GM12878 (cell line): Measurements from ENCODE around the gene CNOT10. TPM values are rescaled to one million over a fixed set of nuclear protein-coding genes. Genes with fewer than 3 reads are reported as not detected.
"Not testable (repeated sequence)": the region's sequence is repeated elsewhere in the genome, so short reads cannot be mapped to it uniquely, and the experiment has no call there.

Source experiments
- ATAC-seq: fragments of 200-7000 bp; cut with Tn5 transposase; 3 replicates; pipeline ENCODE4 v1.9.1; 2020; ENCODE audit warnings: mild to moderate bottlenecking, moderate library complexity
- BruUV-seq: library from RNA; stranded (reverse); fragments of 400-500 nt; replicated peaks from 2 replicates; lab custom pipeline; 2021; lab: Mats Ljungman, UMichigan
- CTCF ChIA-PET: fragments of 300-600 bp; sonication (Branson Sonifier 250); formaldehyde crosslinking; extraction: SDS; loops from one replicate; lab custom pipeline; 2021; ENCODE audit warnings: inconsistent platforms; lab: Yijun Ruan, JAX
- POLR2A ChIA-PET: fragments of 350-600 bp; formaldehyde crosslinking; extraction: SDS; loops from one replicate; lab custom pipeline; 2021; ENCODE audit warnings: inconsistent platforms; lab: Charles Lee
- RAD21 ChIA-PET: fragments of 300-600 bp; sonication (Branson Sonifier 250); formaldehyde crosslinking; loops from one replicate; lab custom pipeline; 2023; ENCODE audit warnings: antibody characterized with exemption; ENCODE audit not compliant: unreplicated experiment; lab: Charles Lee
- SMC1A ChIA-PET: fragments of 300-600 bp; sonication (Branson Sonifier 250); formaldehyde crosslinking; loops from one replicate; lab custom pipeline; 2023; ENCODE audit not compliant: unreplicated experiment, uncharacterized antibody; lab: Charles Lee
- DNase-seq: peaks from one replicate; pipeline ENCODE4 v3.0.0-alpha.2; 2011; ENCODE audit warnings: low read depth, low spot score
- FAIRE-seq: peaks from 3 replicates; lab custom pipeline; 2011; peaks lifted over from hg19 to GRCh38; lab: Jason Lieb, UNC
- H2AFZ ChIP-seq: 2 replicates; pipeline ENCODE4 v1.6.0; 2011; ENCODE audit warnings: low read depth, low read length, control low read depth; ENCODE audit not compliant: control insufficient read depth
- H3K27ac ChIP-seq: 2 replicates; pipeline ENCODE4 v1.5.1; 2011; ENCODE audit warnings: control low read depth; ENCODE audit not compliant: control insufficient read depth, insufficient read depth
- H3K27me3 ChIP-seq, 2 experiments: replicated peaks in 1 of 2; 2 replicates each; pipeline versions ENCODE4 v1.6.0 to v1.6.1; 2011; ENCODE audit warnings: low read length in 1 of 2; ENCODE audit not compliant: control insufficient read depth in 2 of 2, insufficient read depth in 2 of 2
- H3K36me3 ChIP-seq, 2 experiments: 2 replicates each; pipeline ENCODE4 v1.5.1; 2011; ENCODE audit warnings: low read length in 1 of 2; ENCODE audit not compliant: control insufficient read depth in 2 of 2, insufficient read depth in 2 of 2
- H3K4me1 ChIP-seq: 2 replicates; pipeline ENCODE4 v1.6.1; 2011; ENCODE audit warnings: mild to moderate bottlenecking, low read length, moderate library complexity, mixed read lengths; ENCODE audit not compliant: control insufficient read depth, insufficient read depth
- H3K4me2 ChIP-seq: 2 replicates; pipeline ENCODE4 v1.6.0; 2011; ENCODE audit warnings: control low read depth; ENCODE audit not compliant: control insufficient read depth, insufficient read depth
- H3K4me3 ChIP-seq: fragments of 200-600 bp; sonication (generic); 2 replicates; pipeline ENCODE4 v1.5.1; 2016
- H3K79me2 ChIP-seq: 2 replicates; pipeline ENCODE4 v1.6.0; 2011; ENCODE audit warnings: low read length; ENCODE audit not compliant: control insufficient read depth, insufficient read depth
- H3K9ac ChIP-seq: 2 replicates; pipeline ENCODE4 v1.8.0; 2011; ENCODE audit warnings: low read length, control low read depth, mixed read lengths; ENCODE audit not compliant: control insufficient read depth, insufficient read depth
- H3K9me3 ChIP-seq: replicated peaks from 3 replicates; pipeline ENCODE4 v1.5.1; 2011; ENCODE audit warnings: mild to moderate bottlenecking, low read length; ENCODE audit not compliant: control insufficient read depth, insufficient read depth
- H4K20me1 ChIP-seq: 2 replicates; pipeline ENCODE4 v1.6.0; 2011; ENCODE audit not compliant: control insufficient read depth, insufficient read depth
- ASH2L ChIP-seq: fragments of 300-600, 200-600 bp; sonication (generic); IDR thresholded peaks from 2 replicates; pipeline ENCODE4 v1.6.1; 2017; ENCODE audit warnings: low read depth, mild to moderate bottlenecking, borderline replicate concordance
- CBFB ChIP-seq: IDR thresholded peaks from 2 replicates; pipeline ENCODE4 v1.6.1; 2016; ENCODE audit warnings: antibody characterized with exemption, low read depth
- FOS ChIP-seq: IDR thresholded peaks from 3 replicates; pipeline ENCODE4 v1.6.1; 2011; ENCODE audit warnings: borderline replicate concordance; ENCODE audit not compliant: insufficient read length; ENCODE audit errors: extremely low read depth
- HDAC6 ChIP-seq: fragments of 200-600 bp; sonication (generic); IDR thresholded peaks from one replicate; pipeline ENCODE4 v1.8.0; 2017; ENCODE audit warnings: antibody characterized with exemption; ENCODE audit not compliant: unreplicated experiment
- JUND ChIP-seq: IDR thresholded peaks from 2 replicates; pipeline ENCODE4 v1.6.1; 2012; ENCODE audit warnings: low read depth, mild to moderate bottlenecking, low read length, improper control_type of control experiment, moderate library complexity
- NR2C1 ChIP-seq: fragments of 450-650 bp; IDR thresholded peaks from 2 replicates; pipeline ENCODE4 v1.6.1; 2017; ENCODE audit warnings: antibody characterized with exemption, mild to moderate bottlenecking, moderate library complexity
- POLR2A ChIP-seq: IDR thresholded peaks from 2 replicates; pipeline ENCODE4 v1.6.1; 2011; ENCODE audit warnings: low read depth, mild to moderate bottlenecking, low read length
- POLR2AphosphoS2 ChIP-seq: IDR thresholded peaks from 2 replicates; pipeline ENCODE4 v1.6.1; 2011; ENCODE audit warnings: low read depth, mild to moderate bottlenecking, low read length, improper control_type of control experiment, moderate library complexity
- RB1 ChIP-seq: fragments of 450-650 bp; formaldehyde crosslinking; IDR thresholded peaks from 2 replicates; pipeline ENCODE4 v1.6.1; 2017; ENCODE audit warnings: mild to moderate bottlenecking, borderline replicate concordance
- TAF1 ChIP-seq: IDR thresholded peaks from 2 replicates; pipeline ENCODE4 v1.6.1; 2011; ENCODE audit warnings: mild to moderate bottlenecking, low read depth, low read length, borderline replicate concordance
- whole genome bisulfite sequencing: methylation state at CpG from one replicate; pipeline ENCODE4 v1.1.6; 2016; ENCODE audit warnings: low lambda C conversion rate; ENCODE audit not compliant: insufficient replicate concordance, insufficient coverage; ENCODE audit errors: missing lambda C conversion rate; 5-methylcytosine and 5-hydroxymethylcytosine counted together
- in situ Hi-C: fragments of 300-500 bp; cut with MboI; formaldehyde crosslinking; loops from 9 replicates; pipeline ENCODE4 v1.14.3; 2018; ENCODE audit warnings: mixed read lengths
- intact Hi-C: fragments of 100-400 bp; cut with micrococcal nuclease; formaldehyde crosslinking; loops from one replicate; pipeline ENCODE4 v1.14.2; 2022; ENCODE audit not compliant: unreplicated experiment
- polyA plus RNA-seq, 11 experiments: library from polyadenylated mRNA; depleted of rRNA in 4 of 11; unstranded in 6 of 11; stranded (reverse) in 5 of 11; fragments of >200 nt; fragmentation: Nextera tagmentation in 4 of 11; fragmentation: Illumina TruSeq in 1 of 11; extraction: Ambion mirVana in 4 of 11; extraction: Trizol in 1 of 11; gene quantifications; 1 replicate in 1 of 11; 2 replicates in 10 of 11; pipeline versions ENCODE4 v1.2.1 to v1.2.3, GENCODE V29; 2011 to 2016; ENCODE audit warnings: inconsistent platforms in 2 of 11, missing spikeins in 2 of 11, low read depth in 1 of 11
- total RNA-seq, 4 experiments: library from RNA; depleted of rRNA in 3 of 4; stranded (reverse); fragments of >200 nt in 3 of 4; fragmentation: Illumina TruSeq in 1 of 4; extraction: Trizol in 1 of 4; gene quantifications; 2 replicates each; pipeline versions ENCODE4 v1.2.1 to v1.2.3, GENCODE V29; 2013 to 2021
- TF ChIP-seq, protein P1 (sequence below): fragments of 450-650 bp; IDR thresholded peaks from 2 replicates; pipeline ENCODE4 v1.6.1; 2016; ENCODE audit warnings: mild to moderate bottlenecking
- TF ChIP-seq, protein P2 (sequence below): IDR thresholded peaks from 2 replicates; pipeline ENCODE4 v1.6.1; 2012; ENCODE audit warnings: mild to moderate bottlenecking, low read depth, low read length

The CNOT10 gene
- total and polyA plus RNA-seq, 10 of the 15 experiments (the other 5 are each of a cell fraction or from before 2014, with no cell fraction given) = 18.2 to 51.9 (median 45.5) TPM

DNA sequence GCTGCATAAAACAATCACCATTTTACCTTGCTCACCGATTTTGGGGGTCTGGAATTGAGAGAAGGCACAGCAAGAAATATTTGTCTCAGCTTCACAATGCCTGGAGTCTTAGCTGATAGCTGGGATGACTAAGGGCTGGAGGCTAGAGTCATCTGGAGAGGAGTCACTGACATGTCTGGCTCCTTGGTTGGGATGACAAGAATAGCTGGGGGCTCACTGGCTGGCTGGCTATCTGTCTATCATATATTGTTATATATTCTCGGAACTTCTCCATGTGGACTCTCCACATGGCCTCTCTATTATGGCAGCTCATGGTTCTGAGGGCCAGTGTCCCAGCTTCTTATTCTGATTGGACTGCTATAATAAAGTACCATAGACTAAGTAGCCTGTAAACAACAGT lies 112.8 kb downstream of the CNOT10 start:
- 23% methylated on average over 2 of the region's 2 CpGs for WGBS
- Histone ChIP-seq H3K9ac (no peak overlapping the region), H3K4me1 (no peaks in the 10 kb centered on the region), H3K4me2 (no peak overlapping the region), H2AFZ (no peak overlapping the region), H3K4me3 (no peak overlapping the region), H3K79me2 (no peaks in the 10 kb centered on the region), H4K20me1 (no peaks in the 10 kb centered on the region), H3K27ac (no peak overlapping the region), H3K9me3 (no peaks in the 10 kb centered on the region), H3K27me3 (no peaks in the 10 kb centered on the region), H3K36me3 (no peaks in the 10 kb centered on the region)
- CTCF ChIA-PET = interaction anchor here (1.0 to 2.2 kb wide), 2 partner anchors 16 to 17 kb away, joined by 3 to 5 read pairs; no protein-coding TSS in a partner anchor
- POLR2A ChIA-PET = no interaction called here
- FAIRE-seq (no peak), DNase-seq (no peak), ATAC-seq (no peak)
- RAD21 ChIA-PET = no interaction called here
- TF ChIP-seq, protein P1, sequence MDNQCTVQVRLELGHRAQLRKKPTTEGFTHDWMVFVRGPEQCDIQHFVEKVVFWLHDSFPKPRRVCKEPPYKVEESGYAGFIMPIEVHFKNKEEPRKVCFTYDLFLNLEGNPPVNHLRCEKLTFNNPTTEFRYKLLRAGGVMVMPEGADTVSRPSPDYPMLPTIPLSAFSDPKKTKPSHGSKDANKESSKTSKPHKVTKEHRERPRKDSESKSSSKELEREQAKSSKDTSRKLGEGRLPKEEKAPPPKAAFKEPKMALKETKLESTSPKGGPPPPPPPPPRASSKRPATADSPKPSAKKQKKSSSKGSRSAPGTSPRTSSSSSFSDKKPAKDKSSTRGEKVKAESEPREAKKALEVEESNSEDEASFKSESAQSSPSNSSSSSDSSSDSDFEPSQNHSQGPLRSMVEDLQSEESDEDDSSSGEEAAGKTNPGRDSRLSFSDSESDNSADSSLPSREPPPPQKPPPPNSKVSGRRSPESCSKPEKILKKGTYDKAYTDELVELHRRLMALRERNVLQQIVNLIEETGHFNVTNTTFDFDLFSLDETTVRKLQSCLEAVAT = no peak
- TF ChIP-seq POLR2AphosphoS2 = no peak
- TF ChIP-seq NR2C1 = no peak
- TF ChIP-seq, protein P2, sequence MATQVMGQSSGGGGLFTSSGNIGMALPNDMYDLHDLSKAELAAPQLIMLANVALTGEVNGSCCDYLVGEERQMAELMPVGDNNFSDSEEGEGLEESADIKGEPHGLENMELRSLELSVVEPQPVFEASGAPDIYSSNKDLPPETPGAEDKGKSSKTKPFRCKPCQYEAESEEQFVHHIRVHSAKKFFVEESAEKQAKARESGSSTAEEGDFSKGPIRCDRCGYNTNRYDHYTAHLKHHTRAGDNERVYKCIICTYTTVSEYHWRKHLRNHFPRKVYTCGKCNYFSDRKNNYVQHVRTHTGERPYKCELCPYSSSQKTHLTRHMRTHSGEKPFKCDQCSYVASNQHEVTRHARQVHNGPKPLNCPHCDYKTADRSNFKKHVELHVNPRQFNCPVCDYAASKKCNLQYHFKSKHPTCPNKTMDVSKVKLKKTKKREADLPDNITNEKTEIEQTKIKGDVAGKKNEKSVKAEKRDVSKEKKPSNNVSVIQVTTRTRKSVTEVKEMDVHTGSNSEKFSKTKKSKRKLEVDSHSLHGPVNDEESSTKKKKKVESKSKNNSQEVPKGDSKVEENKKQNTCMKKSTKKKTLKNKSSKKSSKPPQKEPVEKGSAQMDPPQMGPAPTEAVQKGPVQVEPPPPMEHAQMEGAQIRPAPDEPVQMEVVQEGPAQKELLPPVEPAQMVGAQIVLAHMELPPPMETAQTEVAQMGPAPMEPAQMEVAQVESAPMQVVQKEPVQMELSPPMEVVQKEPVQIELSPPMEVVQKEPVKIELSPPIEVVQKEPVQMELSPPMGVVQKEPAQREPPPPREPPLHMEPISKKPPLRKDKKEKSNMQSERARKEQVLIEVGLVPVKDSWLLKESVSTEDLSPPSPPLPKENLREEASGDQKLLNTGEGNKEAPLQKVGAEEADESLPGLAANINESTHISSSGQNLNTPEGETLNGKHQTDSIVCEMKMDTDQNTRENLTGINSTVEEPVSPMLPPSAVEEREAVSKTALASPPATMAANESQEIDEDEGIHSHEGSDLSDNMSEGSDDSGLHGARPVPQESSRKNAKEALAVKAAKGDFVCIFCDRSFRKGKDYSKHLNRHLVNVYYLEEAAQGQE = no peak
- TF ChIP-seq POLR2A = no peak
- no peak for TF ChIP-seq FOS
- TF ChIP-seq ASH2L = no peak
- no peak for TF ChIP-seq JUND
- no peak for TF ChIP-seq TAF1
- TF ChIP-seq HDAC6 = no peak
- no peak for TF ChIP-seq CBFB
- TF ChIP-seq RB1 = no peak
- in situ Hi-C loops = no loop called here
- BruUV-seq = no TSS peak
- SMC1A ChIA-PET = interaction anchor here (0.6 to 1.0 kb wide), 2 partner anchors 17 to 143 kb away, joined by 3 to 5 read pairs; no protein-coding TSS in a partner anchor
- intact Hi-C loops = no loop called here

DNA sequence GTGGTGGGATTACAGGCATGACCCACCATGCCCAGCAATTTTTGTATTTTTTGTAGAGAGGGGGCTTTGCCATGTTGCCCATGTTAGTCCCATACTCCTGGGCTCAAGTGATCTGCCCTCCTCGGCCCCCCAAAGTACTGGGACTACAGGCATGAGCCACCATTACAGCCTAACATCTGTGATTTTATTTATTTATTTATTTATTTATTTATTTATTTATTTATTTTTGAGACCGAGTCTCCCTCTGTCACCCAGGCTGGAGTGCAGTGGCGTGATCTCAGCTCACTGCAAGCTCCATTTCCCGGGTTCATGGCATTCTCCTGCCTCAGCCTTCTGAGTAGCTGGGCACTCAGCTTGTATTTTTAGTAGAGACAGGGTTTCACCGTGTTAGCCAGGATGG lies 116.5 kb downstream of the CNOT10 start:
- FAIRE-seq, H2AFZ ChIP-seq, intact Hi-C loops, H3K4me3 ChIP-seq, in situ Hi-C loops, H3K4me2 ChIP-seq, H3K27ac ChIP-seq, DNase-seq, BruUV-seq, H3K4me1 ChIP-seq, H3K27me3 ChIP-seq, H3K79me2 ChIP-seq, H3K36me3 ChIP-seq, H3K9ac ChIP-seq, ATAC-seq, H4K20me1 ChIP-seq, H3K9me3 ChIP-seq: not testable (repeated sequence)
- RAD21 ChIA-PET = interaction anchor here (0.9 kb wide), 1 partner anchor 136 kb away, joined by 3 read pairs; no protein-coding TSS in a partner anchor
- POLR2A ChIA-PET = interaction anchor here (0.6 kb wide), 1 partner anchor 12 kb away, joined by 4 read pairs; no protein-coding TSS in a partner anchor
- CTCF ChIA-PET = interaction anchor here (1.1 kb wide), 1 partner anchor 24 kb away, joined by 3 read pairs; no protein-coding TSS in a partner anchor
- SMC1A ChIA-PET = interaction anchor here (1.3 kb wide), 1 partner anchor 9 kb away, joined by 4 read pairs; no protein-coding TSS in a partner anchor
- WGBS = 33% methylated on average over 5 of the region's 5 CpGs
